AG04450 (cell line): ENCODE results near the gene SLC25A44. TPM values are rescaled to one million over a fixed set of nuclear protein-coding genes. Genes with fewer than 3 reads are reported as not detected.

ENCODE experiments used
- CTCF ChIA-PET: fragments of 300-600, 350-600 bp; formaldehyde crosslinking; extraction: SDS; loops from one replicate; lab custom pipeline; 2022; ENCODE audit warnings: antibody characterized with exemption, inconsistent platforms; lab: Charles Lee
- POLR2A ChIA-PET: fragments of 350-600 bp; formaldehyde crosslinking; extraction: SDS; loops from one replicate; lab custom pipeline; 2021; ENCODE audit warnings: antibody characterized with exemption, inconsistent platforms; lab: Yijun Ruan, JAX
- DNase-seq: peaks from one replicate; pipeline ENCODE4 v3.0.0-alpha.2; 2011; ENCODE audit warnings: low read depth, low spot score
- H3K27ac ChIP-seq: one replicate; pipeline ENCODE4 v1.5.1; 2012; ENCODE audit warnings: low read depth, low read length, control low read depth
- H3K27me3 ChIP-seq: one replicate; pipeline ENCODE4 v1.6.0; 2012; ENCODE audit warnings: low read length; ENCODE audit not compliant: control insufficient read depth, insufficient read depth
- H3K4me3 ChIP-seq: 2 replicates; pipeline ENCODE4 v1.5.1; 2011; ENCODE audit warnings: mild to moderate bottlenecking, low read depth, low read length, control low read depth
- H3K9me3 ChIP-seq: 2 replicates; pipeline ENCODE4 v1.5.1; 2012; ENCODE audit warnings: low read length; ENCODE audit not compliant: control insufficient read depth, insufficient read depth
- CTCF ChIP-seq: IDR thresholded peaks from 2 replicates; pipeline ENCODE4 v1.5.1; 2011; ENCODE audit warnings: low read depth, low read length, control low read depth, inconsistent platforms
- polyA plus RNA-seq: library from polyadenylated mRNA; depleted of rRNA; stranded (reverse); fragments of >200 nt; gene quantifications from 2 replicates; pipeline ENCODE4 v1.2.3, GENCODE V29; 2011

The SLC25A44 gene
- polyA plus RNA-seq, 1 experiment, result 24.1 TPM

GRCh38 chr1:156162430-156163037, 31.4 kb upstream of the SLC25A44 start:
- no peaks in the 10 kb centered on the region for H3K9me3 ChIP-seq
- no peak for DNase-seq
- no peak for TF ChIP-seq CTCF
- H3K4me3 ChIP-seq, result no peak overlapping the region
- CTCF ChIA-PET, result interaction anchor here (0.6 kb wide), 1 partner anchor 29 kb away, joined by 3 read pairs; no protein-coding TSS in a partner anchor
- POLR2A ChIA-PET, result interaction anchor here (0.8 to 1.9 kb wide), 3 partner anchors 9 to 50 kb away, joined by 4 to 6 read pairs (median 5); partner anchors contain the start of gene PMF1
- H3K27ac ChIP-seq, result no peak overlapping the region
- H3K27me3 ChIP-seq, result no peaks in the 10 kb centered on the region

DNA sequence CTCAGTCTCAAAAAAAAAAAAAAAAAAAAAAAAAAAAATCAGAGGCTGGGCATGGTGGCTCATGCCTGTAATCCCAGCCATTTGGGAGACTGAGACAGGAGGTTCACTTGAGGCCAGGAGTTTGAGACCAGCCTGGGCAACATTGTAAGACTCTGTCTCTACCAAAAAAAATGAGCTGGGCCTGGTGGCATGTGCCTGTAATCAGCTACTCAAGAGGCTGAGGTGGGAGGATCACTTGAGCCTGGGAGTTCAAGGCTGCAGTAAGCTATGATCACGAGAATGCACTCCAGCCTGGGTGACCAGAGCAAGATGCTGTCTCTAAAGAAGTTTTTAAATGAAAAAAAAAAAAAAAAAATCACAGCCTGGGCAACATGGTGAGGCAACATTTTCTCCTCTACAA, 30.2 kb upstream of the SLC25A44 start:
- Histone ChIP-seq H3K9me3 (no peaks in the 10 kb centered on the region), H3K27ac (no peak overlapping the region), H3K27me3 (no peaks in the 10 kb centered on the region), H3K4me3 (no peak overlapping the region)
- TF ChIP-seq CTCF, result no peak
- CTCF ChIA-PET, result interaction anchor here (0.7 to 1.6 kb wide), 5 partner anchors 30 to 156 kb away, joined by 4 to 11 read pairs (median 4); partner anchors contain the start of gene SLC25A44
- DNase-seq, result no peak
- POLR2A ChIA-PET, result interaction anchor here (0.7 kb wide), 1 partner anchor 23 kb away, joined by 6 read pairs; no protein-coding TSS in a partner anchor

DNA sequence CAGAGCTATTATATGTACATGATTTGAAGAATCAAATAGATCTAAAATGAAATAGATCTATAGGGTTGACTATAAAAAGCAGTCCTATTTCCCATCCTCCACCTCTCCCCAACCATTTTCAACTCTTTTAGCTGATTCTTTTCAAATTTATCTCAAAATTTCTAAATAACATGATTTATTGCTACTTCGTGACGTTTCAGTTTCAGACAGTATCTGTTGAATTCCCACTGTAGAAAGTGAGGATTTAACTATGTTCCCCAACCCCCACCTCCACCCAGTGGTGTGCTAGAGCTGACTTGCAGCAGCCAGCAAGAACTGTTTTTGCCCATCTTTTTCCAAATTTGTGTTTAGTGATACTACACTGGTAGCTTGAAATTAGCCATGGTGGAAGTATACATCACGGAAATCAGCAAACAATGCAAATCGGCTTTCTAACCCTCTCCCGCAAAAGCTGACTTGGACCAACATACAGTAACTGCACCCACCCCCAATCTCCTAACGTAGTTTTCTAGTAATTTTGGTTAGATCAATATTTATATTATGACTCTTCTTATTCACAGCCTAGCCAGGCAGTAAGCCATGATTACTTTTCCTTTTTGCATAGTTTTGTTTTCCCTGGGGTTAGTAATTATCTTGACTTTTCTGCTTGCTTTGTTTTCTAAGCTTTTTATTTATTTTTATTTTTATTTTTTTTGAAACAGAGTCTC, 29.6 kb upstream of the SLC25A44 start:
- no peaks in the 10 kb centered on the region for H3K9me3 ChIP-seq
- ChIA-PET POLR2A (interaction anchor here (0.7 kb wide), 1 partner anchor 24 kb away, joined by 6 read pairs; no protein-coding TSS in a partner anchor), CTCF (interaction anchor here (0.7 to 1.6 kb wide), 5 partner anchors 29 to 155 kb away, joined by 4 to 11 read pairs (median 4); partner anchors contain the start of gene SLC25A44)
- no peak overlapping the region for H3K4me3 ChIP-seq
- no peak overlapping the region for H3K27ac ChIP-seq
- TF ChIP-seq CTCF, result no peak
- no peaks in the 10 kb centered on the region for H3K27me3 ChIP-seq
- no peak for DNase-seq

- no peak for TF ChIP-seq CTCF
- H3K9me3 ChIP-seq, result no peaks in the 10 kb centered on the region
- CTCF ChIA-PET, result interaction anchor here (1.0 to 1.6 kb wide), 2 partner anchors 29 to 60 kb away, joined by 3 to 11 read pairs; partner anchors contain the start of gene SLC25A44
- no peak for DNase-seq
- H3K27me3 ChIP-seq, result no peaks in the 10 kb centered on the region
- POLR2A ChIA-PET, result no interaction called here
- no peak overlapping the region for H3K27ac ChIP-seq
- no peak overlapping the region for H3K4me3 ChIP-seq
Observed at GRCh38 chr1:156165083-156165482, 28.8 kb upstream of the SLC25A44 start.

DNA sequence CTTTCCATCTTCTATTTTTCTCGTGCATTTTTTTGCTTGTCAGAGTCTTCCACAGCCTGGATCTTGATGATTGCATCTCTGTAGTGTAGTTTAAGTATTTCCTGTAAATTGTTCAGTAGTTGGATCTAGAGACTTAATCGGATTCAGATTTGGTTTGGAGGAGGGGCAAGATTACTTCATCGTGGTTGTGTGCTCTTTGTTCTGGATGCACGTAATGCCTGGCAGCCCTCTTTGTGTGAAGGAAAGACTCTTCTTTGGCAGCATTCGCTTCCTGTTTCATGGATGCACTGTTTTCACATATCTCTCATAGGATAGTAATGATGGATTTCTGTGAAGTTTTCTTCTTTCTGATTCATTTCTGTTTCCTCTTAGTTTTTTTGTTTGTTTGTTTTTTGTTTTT, 26.4 kb upstream of the SLC25A44 start:
- TF ChIP-seq CTCF, result no peak
- ChIA-PET CTCF (no interaction called here), POLR2A (no interaction called here)
- peaks cover 1% of the 10 kb centered on the region for H3K27me3 ChIP-seq
- DNase-seq, result no peak
- H3K4me3 ChIP-seq, result no peak overlapping the region
- H3K9me3 ChIP-seq, result no peaks in the 10 kb centered on the region
- no peak overlapping the region for H3K27ac ChIP-seq
